ENCODE measurements around the gene BPIFB2.
"Not testable (repeated sequence)": the region's sequence is repeated elsewhere in the genome, so short reads cannot be mapped to it uniquely, and the experiment has no call there.

The BPIFB2 gene

DNA sequence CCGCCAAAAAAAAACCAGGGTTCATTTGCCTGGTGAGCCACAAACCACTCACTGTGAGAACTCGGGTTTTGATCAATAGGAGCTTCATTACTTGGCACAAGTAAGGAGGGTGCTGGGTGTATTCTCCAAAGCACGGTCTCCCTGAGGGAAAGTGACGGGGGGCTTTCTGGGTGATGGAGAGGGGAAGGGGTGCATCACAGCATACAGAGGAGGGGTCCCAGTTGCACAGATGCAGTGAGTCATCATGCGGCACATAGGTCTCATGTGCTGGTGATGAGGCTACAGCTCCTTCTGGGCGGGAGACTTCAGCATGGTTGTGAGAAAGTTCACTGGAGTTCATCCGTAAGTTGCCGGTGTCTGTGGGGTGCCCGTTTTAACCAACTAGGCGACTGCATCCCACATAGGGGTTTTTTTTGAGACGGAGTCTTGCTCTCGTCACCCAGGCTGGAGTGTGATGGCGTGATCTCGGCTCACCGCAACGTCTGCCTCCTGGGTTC, 39.5 kb upstream of the BPIFB2 start:
- no peaks in the 10 kb centered on the region for H3K9me3 Mint-ChIP-seq
- no peaks in the 10 kb centered on the region for H3K27me3 Mint-ChIP-seq
- H3K4me1 Mint-ChIP-seq: peaks cover 75% of the 10 kb centered on the region
- H3K36me3 Mint-ChIP-seq: peaks cover 1% of the 10 kb centered on the region
- H3K27ac Mint-ChIP-seq: peak overlapping the region; percentile 79
- peak overlapping the region; percentile 48 for H3K4me3 Mint-ChIP-seq

GRCh38 chr20:32968478-32969241, 38.8 kb upstream of the BPIFB2 start:
- Mint-ChIP-seq H3K36me3 (peaks cover under 1% of the 10 kb centered on the region), H3K4me3 (peak overlapping the region; percentile 1), H3K27me3 (no peaks in the 10 kb centered on the region), H3K9me3 (no peaks in the 10 kb centered on the region), H3K27ac (peak overlapping the region; percentile 79), H3K4me1 (peaks cover 70% of the 10 kb centered on the region)

DNA sequence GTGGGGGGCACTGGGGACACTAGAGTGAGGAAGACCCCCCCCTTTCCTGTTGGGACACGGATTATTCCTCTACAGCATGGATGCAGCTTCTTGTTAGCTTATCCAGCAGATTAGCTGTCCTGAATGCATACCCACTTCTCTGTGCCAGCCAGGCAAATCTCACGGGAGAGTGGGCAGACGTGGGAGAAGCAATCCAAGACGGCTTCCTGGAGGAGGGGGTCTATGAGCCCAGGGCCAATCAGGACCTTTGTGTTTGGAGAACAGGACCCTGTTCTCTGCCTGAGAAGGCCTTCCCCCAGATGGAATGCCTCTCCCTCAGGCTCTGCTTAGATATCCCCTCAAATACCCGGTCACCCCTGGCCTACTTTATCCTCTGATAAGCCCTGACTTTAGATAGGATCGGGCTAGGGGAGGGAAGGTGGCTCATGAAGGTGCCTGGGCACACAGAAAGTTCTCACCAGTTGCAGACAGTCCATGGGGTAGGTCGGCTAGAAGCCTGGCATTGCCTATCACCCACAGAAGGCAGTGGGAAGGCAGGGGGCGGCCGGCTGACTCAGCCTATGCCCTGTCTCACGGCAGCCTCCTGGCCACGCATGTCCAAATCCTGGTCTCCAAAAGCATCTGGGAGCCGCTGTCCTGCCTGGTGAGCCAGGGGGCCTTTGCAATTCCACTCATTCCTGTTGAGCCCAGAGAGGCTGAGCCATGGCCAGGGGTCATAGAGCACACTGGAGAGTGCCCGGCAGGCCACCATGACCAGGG, 38.0 kb upstream of the BPIFB2 start:
- Mint-ChIP-seq H3K27me3 (no peaks in the 10 kb centered on the region), H3K27ac (peak overlapping the region; percentile 65), H3K4me3 (no peak overlapping the region), H3K4me1 (peaks cover 64% of the 10 kb centered on the region), H3K36me3 (no peaks in the 10 kb centered on the region), H3K9me3 (no peaks in the 10 kb centered on the region)

DNA sequence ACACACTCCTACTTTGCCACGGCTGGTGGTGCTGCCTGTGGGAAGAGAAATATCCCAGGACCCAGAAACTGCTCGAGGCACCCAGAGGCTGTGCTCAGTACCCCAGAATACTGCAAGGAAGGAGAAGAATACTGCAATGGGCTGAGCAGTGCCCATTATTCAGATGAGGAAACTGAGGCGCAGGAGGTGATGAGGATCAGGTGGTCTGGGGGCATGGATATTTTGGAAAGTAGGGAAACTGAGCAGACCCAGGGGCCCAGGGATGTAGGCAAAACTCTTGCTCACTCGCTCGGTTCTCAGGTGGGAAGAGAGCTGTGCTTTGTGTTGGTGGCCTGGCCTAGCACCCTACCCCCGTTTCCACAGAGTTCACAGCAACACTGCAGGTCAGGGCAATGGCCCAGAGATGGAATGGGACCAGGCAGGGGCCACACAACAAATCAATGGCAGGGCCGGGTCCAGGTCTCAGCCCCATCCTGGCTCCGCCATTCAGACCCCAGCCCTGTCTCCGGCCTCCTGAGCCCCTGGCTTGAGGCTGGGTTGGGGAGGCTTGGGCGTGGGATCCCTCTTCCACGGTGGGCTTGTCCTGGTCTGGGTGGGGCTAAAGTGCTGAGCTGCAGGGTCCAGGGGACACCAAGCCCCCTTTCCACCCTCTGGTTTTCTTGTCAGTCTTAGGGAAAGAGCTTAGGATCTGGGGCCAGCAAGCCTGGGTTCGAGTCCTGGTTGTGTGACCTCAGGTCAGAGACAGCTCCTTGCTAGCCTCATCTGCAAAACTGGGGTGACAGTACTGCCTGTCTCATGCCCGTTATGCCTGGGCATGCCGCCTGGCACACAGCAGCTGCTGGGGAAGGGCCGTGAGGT, 37.2 kb upstream of the BPIFB2 start:
- Mint-ChIP-seq H3K27me3 (no peaks in the 10 kb centered on the region), H3K9me3 (no peaks in the 10 kb centered on the region), H3K4me3 (no peak overlapping the region), H3K4me1 (peaks cover 55% of the 10 kb centered on the region), H3K36me3 (no peaks in the 10 kb centered on the region), H3K27ac (peak overlapping the region; percentile 65)

GRCh38 chr20:32970973-32971300, 36.6 kb upstream of the BPIFB2 start:
- peaks cover 49% of the 10 kb centered on the region for H3K4me1 Mint-ChIP-seq
- H3K36me3 Mint-ChIP-seq: peaks cover 2% of the 10 kb centered on the region
- peak overlapping the region; percentile 24 for H3K4me3 Mint-ChIP-seq
- no peaks in the 10 kb centered on the region for H3K9me3 Mint-ChIP-seq
- no peaks in the 10 kb centered on the region for H3K27me3 Mint-ChIP-seq
- H3K27ac Mint-ChIP-seq: no peak overlapping the region

DNA sequence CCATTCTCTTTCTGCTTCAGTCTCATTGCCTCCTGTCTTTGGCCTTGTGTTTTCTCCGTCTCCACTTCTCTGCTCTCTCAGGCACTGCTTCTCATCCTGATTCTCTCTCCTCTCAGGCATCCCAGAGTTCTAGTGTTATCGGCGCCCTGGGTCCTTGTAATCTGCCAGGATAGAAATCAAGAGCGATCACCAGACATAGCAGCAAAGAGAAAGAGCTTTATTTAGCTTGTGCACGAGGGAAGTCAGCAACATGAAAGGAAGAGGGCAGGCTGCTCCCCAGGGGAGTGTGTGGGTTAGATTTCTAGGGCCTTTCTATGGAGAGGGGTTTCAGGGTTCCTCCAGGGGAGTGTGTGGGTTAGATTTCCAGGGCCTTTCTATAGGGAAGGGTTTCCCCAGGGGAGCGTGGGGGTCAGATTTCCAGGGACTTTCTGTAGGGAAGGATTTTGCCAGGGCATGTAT, 35.8 kb upstream of the BPIFB2 start:
- H3K4me1 Mint-ChIP-seq: peaks cover 48% of the 10 kb centered on the region
- H3K27ac Mint-ChIP-seq: no peak overlapping the region
- H3K36me3 Mint-ChIP-seq: peaks cover 2% of the 10 kb centered on the region
- no peaks in the 10 kb centered on the region for H3K9me3 Mint-ChIP-seq
- no peak overlapping the region for H3K4me3 Mint-ChIP-seq
- H3K27me3 Mint-ChIP-seq: no peaks in the 10 kb centered on the region

- Mint-ChIP-seq H3K27me3 (no peaks in the 10 kb centered on the region), H3K9me3 (no peaks in the 10 kb centered on the region), H3K36me3 (peaks cover 2% of the 10 kb centered on the region), H3K27ac (no peak overlapping the region), H3K4me3 (peak overlapping the region; percentile 69), H3K4me1 (peaks cover 44% of the 10 kb centered on the region)
Measured at GRCh38 chr20:32972181-32973076, 35.1 kb upstream of the BPIFB2 start.

DNA sequence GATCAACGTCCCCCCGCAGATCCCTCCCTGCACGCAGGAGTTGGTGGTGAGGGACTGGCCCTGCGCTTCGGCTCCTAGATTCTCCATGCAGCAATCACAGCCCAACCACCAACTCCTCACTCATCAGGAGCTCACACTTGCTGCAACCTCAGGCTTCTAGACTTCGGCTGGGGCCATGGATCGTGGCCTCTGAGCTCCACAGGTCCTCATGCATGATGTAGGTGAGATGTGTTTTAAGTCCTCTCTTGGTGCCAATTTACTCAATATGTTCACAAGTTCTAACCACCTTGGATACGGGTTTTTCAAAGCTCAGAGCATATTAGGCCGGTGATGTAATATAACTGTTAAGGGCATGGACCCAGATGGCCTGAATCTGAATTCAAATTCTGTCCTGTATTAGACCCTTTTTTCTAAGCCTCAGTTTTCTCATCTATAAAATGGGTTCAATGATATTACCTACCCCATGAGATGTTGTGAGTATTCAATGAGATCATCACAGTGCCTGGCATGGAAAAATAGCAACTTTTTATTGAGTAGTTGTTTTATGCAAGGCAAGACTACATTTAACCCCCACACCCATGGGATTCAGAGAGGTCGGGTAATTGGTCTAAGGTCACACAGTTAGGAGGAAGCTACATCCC, 34.3 kb upstream of the BPIFB2 start:
- no peaks in the 10 kb centered on the region for H3K9me3 Mint-ChIP-seq
- H3K4me3 Mint-ChIP-seq: peak overlapping the region; percentile 69
- peaks cover 2% of the 10 kb centered on the region for H3K36me3 Mint-ChIP-seq
- H3K27me3 Mint-ChIP-seq: no peaks in the 10 kb centered on the region
- H3K4me1 Mint-ChIP-seq: peaks cover 42% of the 10 kb centered on the region
- H3K27ac Mint-ChIP-seq: no peak overlapping the region

- H3K4me3 Mint-ChIP-seq: peak overlapping the region; percentile 62
- peaks cover 37% of the 10 kb centered on the region for H3K4me1 Mint-ChIP-seq
- H3K27ac Mint-ChIP-seq: peak overlapping the region; percentile 92
- H3K9me3 Mint-ChIP-seq, H3K36me3 Mint-ChIP-seq, H3K27me3 Mint-ChIP-seq: not testable (repeated sequence)
Measured at GRCh38 chr20:32974204-32975064, 33.1 kb upstream of the BPIFB2 start.

DNA sequence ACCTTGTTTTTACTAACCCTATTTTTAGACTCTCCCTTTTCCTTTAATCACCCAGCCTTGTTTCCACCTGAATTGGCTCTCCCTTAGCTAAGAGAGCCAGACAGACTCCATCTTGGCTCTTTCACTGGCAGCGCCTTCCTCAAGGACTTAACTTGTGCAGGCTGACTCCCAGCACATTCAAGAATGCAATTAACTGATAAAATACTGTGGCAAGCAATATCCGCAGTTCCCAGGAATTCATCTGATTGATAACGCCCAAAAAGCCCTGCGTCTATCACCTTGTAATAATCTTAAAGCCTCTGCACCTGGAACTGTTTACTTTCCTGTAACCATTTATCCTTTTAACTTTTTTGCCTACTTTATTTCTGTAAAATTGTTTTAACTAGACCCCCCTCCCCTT, 32.4 kb upstream of the BPIFB2 start:
- H3K4me1 Mint-ChIP-seq: peaks cover 30% of the 10 kb centered on the region
- H3K36me3 Mint-ChIP-seq, H3K9me3 Mint-ChIP-seq, H3K27me3 Mint-ChIP-seq: not testable (repeated sequence)
- peak overlapping the region; percentile 92 for H3K27ac Mint-ChIP-seq
- H3K4me3 Mint-ChIP-seq: peak overlapping the region; percentile 62

- H3K27ac Mint-ChIP-seq: peak overlapping the region; percentile 69
- peak overlapping the region; percentile 8 for H3K4me3 Mint-ChIP-seq
- H3K27me3 Mint-ChIP-seq: no peaks in the 10 kb centered on the region
- H3K9me3 Mint-ChIP-seq: no peaks in the 10 kb centered on the region
- H3K36me3 Mint-ChIP-seq: peaks cover 2% of the 10 kb centered on the region
- H3K4me1 Mint-ChIP-seq: peaks cover 23% of the 10 kb centered on the region
Measured at GRCh38 chr20:32975698-32976674, 31.5 kb upstream of the BPIFB2 start.

DNA sequence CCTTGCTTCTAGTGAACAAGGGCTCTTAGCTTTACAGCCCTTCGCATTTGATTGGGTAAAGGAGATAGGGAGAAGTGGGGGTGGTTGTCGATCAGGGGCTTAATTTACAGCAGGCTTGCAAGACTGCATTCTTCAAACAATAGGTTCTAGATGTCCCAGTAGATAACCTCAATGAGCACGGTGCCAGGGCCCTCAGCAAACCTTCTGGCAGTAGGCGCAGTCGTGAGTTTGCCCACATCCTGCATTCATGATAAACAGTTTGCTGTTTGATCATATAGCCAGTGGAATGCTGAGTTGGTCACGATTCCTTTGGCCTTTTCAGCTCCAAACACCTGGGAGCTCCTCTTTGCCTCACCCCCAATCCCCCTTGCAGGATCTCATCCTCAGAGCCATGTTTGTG, 30.8 kb upstream of the BPIFB2 start:
- Mint-ChIP-seq H3K36me3 (peaks cover 2% of the 10 kb centered on the region), H3K4me3 (no peak overlapping the region), H3K27me3 (no peaks in the 10 kb centered on the region), H3K27ac (peak overlapping the region; percentile 69), H3K9me3 (no peaks in the 10 kb centered on the region), H3K4me1 (peaks cover 27% of the 10 kb centered on the region)
